Measurements from ENCODE around the gene TIMM22.

- TF ChIP-seq, protein P1, sequence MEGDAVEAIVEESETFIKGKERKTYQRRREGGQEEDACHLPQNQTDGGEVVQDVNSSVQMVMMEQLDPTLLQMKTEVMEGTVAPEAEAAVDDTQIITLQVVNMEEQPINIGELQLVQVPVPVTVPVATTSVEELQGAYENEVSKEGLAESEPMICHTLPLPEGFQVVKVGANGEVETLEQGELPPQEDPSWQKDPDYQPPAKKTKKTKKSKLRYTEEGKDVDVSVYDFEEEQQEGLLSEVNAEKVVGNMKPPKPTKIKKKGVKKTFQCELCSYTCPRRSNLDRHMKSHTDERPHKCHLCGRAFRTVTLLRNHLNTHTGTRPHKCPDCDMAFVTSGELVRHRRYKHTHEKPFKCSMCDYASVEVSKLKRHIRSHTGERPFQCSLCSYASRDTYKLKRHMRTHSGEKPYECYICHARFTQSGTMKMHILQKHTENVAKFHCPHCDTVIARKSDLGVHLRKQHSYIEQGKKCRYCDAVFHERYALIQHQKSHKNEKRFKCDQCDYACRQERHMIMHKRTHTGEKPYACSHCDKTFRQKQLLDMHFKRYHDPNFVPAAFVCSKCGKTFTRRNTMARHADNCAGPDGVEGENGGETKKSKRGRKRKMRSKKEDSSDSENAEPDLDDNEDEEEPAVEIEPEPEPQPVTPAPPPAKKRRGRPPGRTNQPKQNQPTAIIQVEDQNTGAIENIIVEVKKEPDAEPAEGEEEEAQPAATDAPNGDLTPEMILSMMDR (conservative IDR thresholded peaks at IDR 0.05) = no peak
- TF ChIP-seq EZH2 (IDR thresholded peaks at IDR 0.05; ENCODE audit: low read depth) = no peak
These were observed 9.1 kb downstream of the TIMM22 start for GRCh38 chr17:1006054-1006453.

All from PC-9 (cell line).